ENCODE data around the gene JPH2.

JPH2 gene

GRCh38 chr20:44206132-44206531, 19.1 kb upstream of the JPH2 start:
- TF ChIP-seq MYC (IDR thresholded peaks at IDR 0.05; ENCODE audit: low read depth, low read length) (no peak), POLR2A (IDR thresholded peaks at IDR 0.05; ENCODE audit: extremely low read depth, insufficient read length) (no peak)
- TF ChIP-seq, protein P1, sequence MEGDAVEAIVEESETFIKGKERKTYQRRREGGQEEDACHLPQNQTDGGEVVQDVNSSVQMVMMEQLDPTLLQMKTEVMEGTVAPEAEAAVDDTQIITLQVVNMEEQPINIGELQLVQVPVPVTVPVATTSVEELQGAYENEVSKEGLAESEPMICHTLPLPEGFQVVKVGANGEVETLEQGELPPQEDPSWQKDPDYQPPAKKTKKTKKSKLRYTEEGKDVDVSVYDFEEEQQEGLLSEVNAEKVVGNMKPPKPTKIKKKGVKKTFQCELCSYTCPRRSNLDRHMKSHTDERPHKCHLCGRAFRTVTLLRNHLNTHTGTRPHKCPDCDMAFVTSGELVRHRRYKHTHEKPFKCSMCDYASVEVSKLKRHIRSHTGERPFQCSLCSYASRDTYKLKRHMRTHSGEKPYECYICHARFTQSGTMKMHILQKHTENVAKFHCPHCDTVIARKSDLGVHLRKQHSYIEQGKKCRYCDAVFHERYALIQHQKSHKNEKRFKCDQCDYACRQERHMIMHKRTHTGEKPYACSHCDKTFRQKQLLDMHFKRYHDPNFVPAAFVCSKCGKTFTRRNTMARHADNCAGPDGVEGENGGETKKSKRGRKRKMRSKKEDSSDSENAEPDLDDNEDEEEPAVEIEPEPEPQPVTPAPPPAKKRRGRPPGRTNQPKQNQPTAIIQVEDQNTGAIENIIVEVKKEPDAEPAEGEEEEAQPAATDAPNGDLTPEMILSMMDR (IDR thresholded peaks at IDR 0.05; ENCODE audit: low read depth, low read length): no peak
- TF ChIP-seq, protein P2, sequence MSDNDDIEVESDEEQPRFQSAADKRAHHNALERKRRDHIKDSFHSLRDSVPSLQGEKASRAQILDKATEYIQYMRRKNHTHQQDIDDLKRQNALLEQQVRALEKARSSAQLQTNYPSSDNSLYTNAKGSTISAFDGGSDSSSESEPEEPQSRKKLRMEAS (IDR thresholded peaks at IDR 0.05; ENCODE audit: low read depth, low read length): no peak
- no peak for DNase-seq (ENCODE audit: low read depth)
- no peak overlapping the region for H3K4me3 ChIP-seq (ENCODE audit: low read depth, low read length)

GRCh38 chr20:44204832-44205215, 17.8 kb upstream of the JPH2 start:
- TF ChIP-seq, protein P2 (IDR thresholded peaks at IDR 0.05; ENCODE audit: low read depth, low read length): no peak
- TF ChIP-seq POLR2A (IDR thresholded peaks at IDR 0.05; ENCODE audit: extremely low read depth, insufficient read length): no peak
- no peak for TF ChIP-seq MYC (IDR thresholded peaks at IDR 0.05; ENCODE audit: low read depth, low read length)
- TF ChIP-seq, protein P1 (IDR thresholded peaks at IDR 0.05; ENCODE audit: low read depth, low read length): no peak
- no peak overlapping the region for H3K4me3 ChIP-seq (ENCODE audit: low read depth, low read length)
- no peak for DNase-seq (ENCODE audit: low read depth)

DNA sequence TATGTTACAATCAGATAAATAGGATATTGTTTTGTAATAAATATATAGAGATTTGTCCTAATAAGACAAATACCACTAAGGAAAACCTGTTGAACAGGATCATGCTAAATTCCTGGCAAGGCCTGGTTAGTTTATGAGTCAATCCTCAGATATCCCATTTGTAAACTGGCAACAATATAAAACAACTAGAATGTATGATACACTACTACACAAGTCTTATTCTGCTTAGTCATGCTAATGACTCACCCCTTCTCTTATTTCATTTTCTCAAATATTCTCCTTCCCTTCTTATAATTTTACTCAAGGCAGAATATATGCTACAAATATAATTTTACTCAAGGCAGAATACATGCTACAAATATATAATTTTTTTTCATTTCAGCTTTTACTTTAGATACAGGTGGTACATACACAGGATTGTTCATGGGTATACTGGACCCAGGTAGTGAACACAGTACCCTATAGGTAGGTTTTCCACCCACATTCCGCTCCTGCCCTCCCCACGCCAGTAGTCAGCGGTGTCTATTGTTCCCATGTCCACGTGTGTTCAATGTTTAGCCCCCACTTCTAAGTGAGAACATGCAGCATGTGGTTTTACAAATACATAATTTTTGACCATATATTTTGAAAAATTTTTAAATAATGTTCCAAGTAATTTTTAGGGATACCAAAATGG, 17.3 kb upstream of the JPH2 start:
- TF ChIP-seq MYC (IDR thresholded peaks at IDR 0.05; ENCODE audit: low read depth, low read length) (no peak), POLR2A (IDR thresholded peaks at IDR 0.05; ENCODE audit: extremely low read depth, insufficient read length) (no peak)
- TF ChIP-seq, protein P2 (IDR thresholded peaks at IDR 0.05; ENCODE audit: low read depth, low read length): no peak
- TF ChIP-seq, protein P1 (IDR thresholded peaks at IDR 0.05; ENCODE audit: low read depth, low read length): no peak
- DNase-seq (ENCODE audit: low read depth): peak; percentile 45
- H3K4me3 ChIP-seq (ENCODE audit: low read depth, low read length): no peak overlapping the region

GRCh38 chr20:44203161-44203560, 16.2 kb upstream of the JPH2 start:
- no peak overlapping the region for H3K4me3 ChIP-seq (ENCODE audit: low read depth, low read length)
- DNase-seq (ENCODE audit: low read depth): no peak
- TF ChIP-seq MYC (IDR thresholded peaks at IDR 0.05; ENCODE audit: low read depth, low read length): no peak

- DNase-seq (ENCODE audit: low read depth): no peak
- H3K4me3 ChIP-seq (ENCODE audit: low read depth, low read length): no peak overlapping the region
- TF ChIP-seq POLR2A (IDR thresholded peaks at IDR 0.05; ENCODE audit: extremely low read depth, insufficient read length) (no peak), MYC (IDR thresholded peaks at IDR 0.05; ENCODE audit: low read depth, low read length) (no peak)
- TF ChIP-seq, protein P1 (IDR thresholded peaks at IDR 0.05; ENCODE audit: low read depth, low read length): no peak
- TF ChIP-seq, protein P2 (IDR thresholded peaks at IDR 0.05; ENCODE audit: low read depth, low read length): no peak
These were observed 14.0 kb upstream of the JPH2 start for GRCh38 chr20:44200983-44201382.

DNA sequence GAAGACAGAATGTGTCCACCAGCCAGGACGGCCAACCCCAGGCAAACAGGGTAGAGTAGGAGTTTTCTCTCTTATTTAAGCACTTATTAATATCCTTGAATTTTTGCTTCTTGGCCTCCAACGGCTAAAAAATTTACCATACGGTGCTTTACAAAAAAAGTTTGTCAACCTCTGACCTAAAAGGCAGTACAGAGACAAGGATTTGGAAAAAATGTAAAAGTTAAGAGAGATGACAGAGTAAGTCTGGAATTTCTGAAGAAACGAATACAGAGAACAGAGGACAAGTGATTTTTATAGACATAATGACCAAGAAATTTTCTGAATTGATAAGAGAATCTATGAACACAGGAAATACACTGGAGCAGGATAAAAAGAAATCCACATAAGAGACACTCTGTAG, 13.4 kb upstream of the JPH2 start:
- DNase-seq (ENCODE audit: low read depth): no peak
- no peak for TF ChIP-seq POLR2A (IDR thresholded peaks at IDR 0.05; ENCODE audit: extremely low read depth, insufficient read length)
- TF ChIP-seq, protein P1 (IDR thresholded peaks at IDR 0.05; ENCODE audit: low read depth, low read length): no peak
- TF ChIP-seq, protein P2 (IDR thresholded peaks at IDR 0.05; ENCODE audit: low read depth, low read length): no peak
- H3K4me3 ChIP-seq (ENCODE audit: low read depth, low read length): no peak overlapping the region
